ENCODE data around the gene CCSAP.

CCSAP gene

DNA sequence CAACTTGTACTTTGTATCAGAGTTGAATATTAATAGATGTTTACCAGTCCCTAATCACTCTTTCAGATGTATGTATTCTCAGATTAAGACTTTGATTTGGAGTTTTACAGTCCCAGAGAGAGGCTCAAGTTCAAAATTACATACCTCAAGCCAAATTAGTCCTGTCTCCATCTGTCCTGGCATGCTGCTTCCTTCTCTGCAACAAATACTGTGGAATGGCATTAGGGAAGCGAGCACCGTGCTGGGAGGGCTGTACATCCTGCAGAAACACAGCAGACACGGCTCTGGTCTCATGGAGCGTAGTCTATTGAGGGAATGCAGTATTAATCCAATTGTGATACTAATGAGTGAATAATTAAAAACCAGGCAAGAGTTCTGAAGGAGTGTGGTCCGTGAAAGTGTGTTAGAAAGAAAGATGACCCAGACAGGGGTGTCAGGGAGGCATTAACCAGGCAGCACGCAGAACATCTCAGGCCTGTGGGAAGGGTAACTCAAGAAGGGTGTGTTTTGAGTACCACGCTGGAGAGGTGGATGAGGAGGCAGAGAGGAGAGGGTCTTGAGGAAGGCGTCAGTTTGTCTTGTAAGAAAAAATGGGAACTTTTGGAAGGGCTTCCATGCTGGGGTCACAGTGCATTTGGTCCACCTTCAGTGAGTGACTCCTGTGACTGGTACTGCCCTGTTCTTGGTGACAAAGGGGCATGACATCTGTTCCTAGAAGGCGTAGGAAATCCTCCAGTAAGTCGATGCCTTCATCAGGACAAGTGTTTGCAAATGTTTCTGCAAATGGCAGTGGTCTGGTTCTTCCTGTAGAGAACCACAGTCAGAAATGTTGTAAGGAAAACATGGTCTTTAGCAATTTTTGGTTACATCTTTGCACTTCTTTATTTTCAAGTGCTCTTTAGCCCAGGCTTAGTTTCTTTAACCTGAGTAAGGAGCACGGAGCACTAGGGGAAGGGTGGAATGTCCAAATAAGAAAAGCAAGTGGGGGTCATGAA lies 70.4 kb downstream of the CCSAP start:
- H3K4me3 ChIP-seq (ENCODE audit: low read depth, low read length), result peak overlapping the region; percentile 79
- peak; percentile 51 for DNase-seq (ENCODE audit: low read depth)
- TF ChIP-seq, protein P1, sequence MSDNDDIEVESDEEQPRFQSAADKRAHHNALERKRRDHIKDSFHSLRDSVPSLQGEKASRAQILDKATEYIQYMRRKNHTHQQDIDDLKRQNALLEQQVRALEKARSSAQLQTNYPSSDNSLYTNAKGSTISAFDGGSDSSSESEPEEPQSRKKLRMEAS (IDR thresholded peaks at IDR 0.05; ENCODE audit: low read depth, low read length), result peak; percentile 32; the same call in 1 of the 2 replicates
- TF ChIP-seq MYC (IDR thresholded peaks at IDR 0.05; ENCODE audit: low read depth, low read length), result no peak
- TF ChIP-seq, protein P2, sequence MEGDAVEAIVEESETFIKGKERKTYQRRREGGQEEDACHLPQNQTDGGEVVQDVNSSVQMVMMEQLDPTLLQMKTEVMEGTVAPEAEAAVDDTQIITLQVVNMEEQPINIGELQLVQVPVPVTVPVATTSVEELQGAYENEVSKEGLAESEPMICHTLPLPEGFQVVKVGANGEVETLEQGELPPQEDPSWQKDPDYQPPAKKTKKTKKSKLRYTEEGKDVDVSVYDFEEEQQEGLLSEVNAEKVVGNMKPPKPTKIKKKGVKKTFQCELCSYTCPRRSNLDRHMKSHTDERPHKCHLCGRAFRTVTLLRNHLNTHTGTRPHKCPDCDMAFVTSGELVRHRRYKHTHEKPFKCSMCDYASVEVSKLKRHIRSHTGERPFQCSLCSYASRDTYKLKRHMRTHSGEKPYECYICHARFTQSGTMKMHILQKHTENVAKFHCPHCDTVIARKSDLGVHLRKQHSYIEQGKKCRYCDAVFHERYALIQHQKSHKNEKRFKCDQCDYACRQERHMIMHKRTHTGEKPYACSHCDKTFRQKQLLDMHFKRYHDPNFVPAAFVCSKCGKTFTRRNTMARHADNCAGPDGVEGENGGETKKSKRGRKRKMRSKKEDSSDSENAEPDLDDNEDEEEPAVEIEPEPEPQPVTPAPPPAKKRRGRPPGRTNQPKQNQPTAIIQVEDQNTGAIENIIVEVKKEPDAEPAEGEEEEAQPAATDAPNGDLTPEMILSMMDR (IDR thresholded peaks at IDR 0.05; ENCODE audit: low read depth, low read length), result no peak

DNA sequence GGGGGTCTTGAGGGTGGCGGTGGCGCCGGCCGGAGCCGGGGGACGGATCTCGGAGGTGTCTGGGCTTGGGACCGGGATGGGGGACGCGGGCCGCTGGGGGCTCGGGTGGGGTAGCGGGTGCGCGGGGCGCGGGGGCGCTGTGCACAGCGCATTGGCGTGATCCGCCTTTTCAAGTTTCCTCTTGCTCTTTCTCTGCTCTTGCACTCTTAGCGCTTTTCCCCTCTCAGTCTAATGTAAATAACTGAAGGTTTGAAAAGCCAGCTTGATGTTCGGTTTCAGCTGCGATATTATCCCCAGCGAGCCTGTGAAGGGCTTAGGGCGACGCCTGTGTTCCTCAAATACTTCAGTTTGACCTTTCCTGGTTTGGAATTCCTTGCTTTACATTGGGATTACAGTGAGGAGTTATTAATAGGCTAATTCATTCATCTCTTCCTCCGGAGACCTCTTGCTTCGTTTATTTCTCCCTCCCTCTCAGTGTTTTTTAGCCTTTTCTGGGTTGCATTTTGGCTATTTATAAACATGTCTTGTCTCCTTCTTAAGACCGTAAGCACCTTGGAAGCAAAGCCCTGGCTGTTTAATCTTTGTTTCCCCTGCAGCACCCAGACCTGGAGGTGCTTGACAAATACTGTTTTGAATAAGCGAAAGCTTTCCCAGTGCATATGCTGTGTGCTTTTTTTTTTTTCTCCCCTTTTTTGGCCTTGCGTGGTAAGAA lies 71.2 kb downstream of the CCSAP start:
- peak; percentile 71 for DNase-seq (ENCODE audit: low read depth)
- peak overlapping the region; percentile 79 for H3K4me3 ChIP-seq (ENCODE audit: low read depth, low read length)
- no peak for TF ChIP-seq POLR2A (IDR thresholded peaks at IDR 0.05; ENCODE audit: extremely low read depth, insufficient read length)
- TF ChIP-seq, protein P2 (IDR thresholded peaks at IDR 0.05; ENCODE audit: low read depth, low read length), result peak; percentile 1
- TF ChIP-seq, protein P1 (IDR thresholded peaks at IDR 0.05; ENCODE audit: low read depth, low read length), result no peak
- TF ChIP-seq MYC (IDR thresholded peaks at IDR 0.05; ENCODE audit: low read depth, low read length), result no peak

Data from NB4 (cell line).